ENCODE measurements around the gene AKNA. TPM values are rescaled to one million over a fixed set of nuclear protein-coding genes. Genes with fewer than 3 reads are reported as not detected.
A peak's percentile ranks its signal among the peaks of the same experiment; 100 is the strongest.

AKNA gene
- polyA plus RNA-seq, 3 donors: 3.3 to 147 (median 7.3) TPM

GRCh38 chr9:114289106-114289505 is 98.7 kb downstream of the AKNA start:
- Histone ChIP-seq H3K36me3 (replicated peaks in 1 of 2; ENCODE audit: control insufficient read depth in 1 of 2, insufficient read depth in 2 of 2, low read length in 2 of 2) (no peaks in the 10 kb centered on the region), H3K4me1 (ENCODE audit: control insufficient read depth in 1 of 2, insufficient read depth in 2 of 2, low read length in 2 of 2) (no peaks in the 10 kb centered on the region), H3K9ac (ENCODE audit: insufficient read depth, low read length, poor library complexity, severe bottlenecking) (no peak overlapping the region), H3K27me3 (ENCODE audit: control insufficient read depth in 2 of 2, insufficient read depth in 2 of 2, low read length in 2 of 2) (peaks cover 0 to 8% of the 10 kb centered on the region in 2 donors), H3K27ac (ENCODE audit: low read depth in 1 of 2, low read length in 2 of 2) (no peak overlapping the region), H3K4me2 (replicated peaks; ENCODE audit: extremely low read depth, low read length, poor library complexity, severe bottlenecking) (no peak overlapping the region), H3K4me3 (replicated peaks in 1 of 3; ENCODE audit: low read depth in 2 of 3, low read length in 3 of 3) (no peak overlapping the region), H3K79me2 (ENCODE audit: insufficient read depth, low read length) (no peaks in the 10 kb centered on the region), H2AFZ (ENCODE audit: insufficient read depth, low read depth, low read length, poor library complexity, severe bottlenecking) (no peak overlapping the region), H4K20me1 (ENCODE audit: insufficient read depth, low read length) (no peaks in the 10 kb centered on the region), H3K9me3 (replicated peaks in 1 of 2; ENCODE audit: control insufficient read depth in 1 of 2, insufficient read depth in 1 of 2, low read length in 2 of 2) (peaks cover 0 to under 1% of the 10 kb centered on the region in 2 donors)
- H3K4me3 Mint-ChIP-seq: no peak overlapping the region
- peaks cover 0 to 5% (median 0%) of the 10 kb centered on the region in 7 donors for H3K9me3 Mint-ChIP-seq
- no peaks in the 10 kb centered on the region for H3K36me3 Mint-ChIP-seq
- 90% methylated on average over 6 of the region's 13 CpGs for WGBS (ENCODE audit: insufficient coverage)
- peaks cover 13 to 19% (median 13%) of the 10 kb centered on the region in 3 donors for H3K27me3 Mint-ChIP-seq (ENCODE audit: low read depth in 3 of 3)
- intact Hi-C loops (cut with micrococcal nuclease): no loop called here
- H3K4me1 Mint-ChIP-seq: no peaks in the 10 kb centered on the region
- no peak for TF ChIP-seq CTCF (IDR thresholded peaks at IDR 0.05)
- no peak for DNase-seq
- no peak overlapping the region for H3K27ac Mint-ChIP-seq

GRCh38 chr9:114288193-114289091 is 99.3 kb downstream of the AKNA start:
- no peak overlapping the region for H3K4me2 ChIP-seq (replicated peaks; ENCODE audit: extremely low read depth, low read length, poor library complexity, severe bottlenecking)
- intact Hi-C loops (cut with micrococcal nuclease): no loop called here
- H3K4me1 ChIP-seq (ENCODE audit: control insufficient read depth in 1 of 2, insufficient read depth in 2 of 2, low read length in 2 of 2): no peaks in the 10 kb centered on the region
- Mint-ChIP-seq H3K4me1 (no peaks in the 10 kb centered on the region), H3K36me3 (no peaks in the 10 kb centered on the region), H3K27ac (peak overlapping the region in 1 of 7 donors; percentile 87), H3K4me3 (no peak overlapping the region), H3K9me3 (peaks cover 0 to 3% (median 0%) of the 10 kb centered on the region in 7 donors), H3K27me3 (ENCODE audit: low read depth in 3 of 3) (peaks cover 12 to 19% (median 13%) of the 10 kb centered on the region in 3 donors)
- 87% methylated on average over 11 of the region's 23 CpGs for WGBS (ENCODE audit: insufficient coverage)
- no peak overlapping the region for H3K4me3 ChIP-seq (replicated peaks in 1 of 3; ENCODE audit: low read depth in 2 of 3, low read length in 3 of 3)
- no peak overlapping the region for H3K9ac ChIP-seq (ENCODE audit: insufficient read depth, low read length, poor library complexity, severe bottlenecking)
- DNase-seq: no peak
- no peak overlapping the region for H3K27ac ChIP-seq (ENCODE audit: low read depth in 1 of 2, low read length in 2 of 2)
- H2AFZ ChIP-seq (ENCODE audit: insufficient read depth, low read depth, low read length, poor library complexity, severe bottlenecking): no peak overlapping the region
- H3K9me3 ChIP-seq (replicated peaks in 1 of 2; ENCODE audit: control insufficient read depth in 1 of 2, insufficient read depth in 1 of 2, low read length in 2 of 2): no peaks in the 10 kb centered on the region
- H3K79me2 ChIP-seq (ENCODE audit: insufficient read depth, low read length): no peaks in the 10 kb centered on the region
- H3K27me3 ChIP-seq (ENCODE audit: control insufficient read depth in 2 of 2, insufficient read depth in 2 of 2, low read length in 2 of 2): peaks cover 0 to 8% of the 10 kb centered on the region in 2 donors
- H4K20me1 ChIP-seq (ENCODE audit: insufficient read depth, low read length): no peaks in the 10 kb centered on the region
- no peaks in the 10 kb centered on the region for H3K36me3 ChIP-seq (replicated peaks in 1 of 2; ENCODE audit: control insufficient read depth in 1 of 2, insufficient read depth in 2 of 2, low read length in 2 of 2)
- no peak for TF ChIP-seq CTCF (IDR thresholded peaks at IDR 0.05)
